Measurements from ENCODE around the gene SPEM2. TPM values are rescaled to one million over a fixed set of nuclear protein-coding genes. Genes with fewer than 3 reads are reported as not detected.

Gene SPEM2
- total RNA-seq, 1 donor from 2014 or later, result not detected

- Mint-ChIP-seq H3K4me3 (ENCODE audit: unreplicated experiment) (peak within 1 kb of the TSS; percentile 89), H3K9me3 (ENCODE audit: unreplicated experiment) (no peaks in the 10 kb centered on the region), H3K27ac (ENCODE audit: unreplicated experiment) (peak within 1 kb of the TSS; percentile 93), H3K36me3 (ENCODE audit: unreplicated experiment) (peaks cover 6% of the 10 kb centered on the region), H3K4me1 (ENCODE audit: unreplicated experiment) (peaks cover 10% of the 10 kb centered on the region), H3K27me3 (ENCODE audit: unreplicated experiment) (no peaks in the 10 kb centered on the region)
- TF ChIP-seq CTCF (IDR thresholded peaks at IDR 0.05), result peak; percentile 40
- DNase-seq (ENCODE audit: extremely low spot score, unreplicated experiment), result peak; percentile 94
These were observed 30.8 kb upstream of the SPEM2 start, which contains the start of gene PLSCR3 for GRCh38 chr17:7394452-7395191. Gene PLSCR3, minus strand, starts transcription at chr17:7394525. Its CDS starts 415 bp downstream, at chr17:7394110.

GRCh38 chr17:7396147-7396546 is 29.3 kb upstream of the SPEM2 start:
- Mint-ChIP-seq H3K27me3 (ENCODE audit: unreplicated experiment) (no peaks in the 10 kb centered on the region), H3K27ac (ENCODE audit: unreplicated experiment) (no peak overlapping the region), H3K36me3 (ENCODE audit: unreplicated experiment) (peaks cover 3% of the 10 kb centered on the region), H3K9me3 (ENCODE audit: unreplicated experiment) (no peaks in the 10 kb centered on the region), H3K4me1 (ENCODE audit: unreplicated experiment) (peaks cover 11% of the 10 kb centered on the region), H3K4me3 (ENCODE audit: unreplicated experiment) (peak overlapping the region; percentile 32)
- no peak for DNase-seq (ENCODE audit: extremely low spot score, unreplicated experiment)
- no peak for TF ChIP-seq CTCF (IDR thresholded peaks at IDR 0.05)

- Mint-ChIP-seq H3K4me1 (ENCODE audit: unreplicated experiment) (peaks cover 18% of the 10 kb centered on the region), H3K27me3 (ENCODE audit: unreplicated experiment) (no peaks in the 10 kb centered on the region), H3K9me3 (ENCODE audit: unreplicated experiment) (no peaks in the 10 kb centered on the region), H3K27ac (ENCODE audit: unreplicated experiment) (no peak overlapping the region), H3K36me3 (ENCODE audit: unreplicated experiment) (no peaks in the 10 kb centered on the region), H3K4me3 (ENCODE audit: unreplicated experiment) (no peak overlapping the region)
- no peak for TF ChIP-seq CTCF (IDR thresholded peaks at IDR 0.05)
- no peak for DNase-seq (ENCODE audit: extremely low spot score, unreplicated experiment)
These were observed 26.8 kb upstream of the SPEM2 start for GRCh38 chr17:7398612-7399011.

- peak overlapping the region; percentile 90 for H3K27ac Mint-ChIP-seq (ENCODE audit: unreplicated experiment)
- no peaks in the 10 kb centered on the region for H3K9me3 Mint-ChIP-seq (ENCODE audit: unreplicated experiment)
These were observed 22.2 kb upstream of the SPEM2 start for GRCh38 chr17:7403043-7403726.

More at GRCh38 chr17:7403043-7403726, 22.2 kb upstream of the SPEM2 start:
- H3K36me3 Mint-ChIP-seq (ENCODE audit: unreplicated experiment), result no peaks in the 10 kb centered on the region
- DNase-seq (ENCODE audit: extremely low spot score, unreplicated experiment), result no peak
- no peak for TF ChIP-seq CTCF (IDR thresholded peaks at IDR 0.05)
- peak overlapping the region; percentile 83 for H3K4me3 Mint-ChIP-seq (ENCODE audit: unreplicated experiment)
- H3K4me1 Mint-ChIP-seq (ENCODE audit: unreplicated experiment), result peaks cover 27% of the 10 kb centered on the region
- no peaks in the 10 kb centered on the region for H3K27me3 Mint-ChIP-seq (ENCODE audit: unreplicated experiment)

Data from osteocyte (in vitro differentiated cells).